AG09319 (cell line): ENCODE measurements around the gene MOCS3.
A peak's percentile ranks its signal among the peaks of the same experiment; 100 is the strongest.

ENCODE experiments used
- DNase-seq: peaks from one replicate; pipeline ENCODE4 v3.0.0-alpha.2; 2010; ENCODE audit warnings: low read depth; ENCODE audit errors: extremely low read depth
- CTCF ChIP-seq: IDR thresholded peaks from 2 replicates; pipeline ENCODE4 v1.5.1; 2011; ENCODE audit warnings: low read depth, mild to moderate bottlenecking, inconsistent platforms, low read length, moderate library complexity

Gene MOCS3

GRCh38 chr20:50958615-50959542 is at the start of gene MOCS3:
MOCS3 (plus strand) TSS chr20:50958818; CDS start chr20:50958843, 25 bp downstream.
- no peak for TF ChIP-seq CTCF
- DNase-seq: peak; percentile 83

GRCh38 chr20:50909413-50909812 is 49.2 kb upstream of the MOCS3 start:
- no peak for TF ChIP-seq CTCF
- no peak for DNase-seq

GRCh38 chr20:50911030-50911429 is 47.6 kb upstream of the MOCS3 start:
- DNase-seq: peak; percentile 75
- no peak for TF ChIP-seq CTCF

- TF ChIP-seq CTCF: no peak
- DNase-seq: no peak
Measured at GRCh38 chr20:50911716-50912115, 46.9 kb upstream of the MOCS3 start.

- no peak for TF ChIP-seq CTCF
- no peak for DNase-seq
Measured at GRCh38 chr20:50913690-50914375, 44.8 kb upstream of the MOCS3 start.

- DNase-seq: no peak
- TF ChIP-seq CTCF: no peak
Measured at GRCh38 chr20:50915424-50915823, 43.2 kb upstream of the MOCS3 start.

- DNase-seq: no peak
- TF ChIP-seq CTCF: no peak
Measured at GRCh38 chr20:50916257-50916656, 42.4 kb upstream of the MOCS3 start.
